ENCODE data around the gene KCNJ2. TPM values are rescaled to one million over a fixed set of nuclear protein-coding genes. Genes with fewer than 3 reads are reported as not detected.

KCNJ2 gene
- total RNA-seq, 2 experiments from 2014 or later = not detected

GRCh38 chr17:70172449-70172848 lies 3.1 kb downstream of the KCNJ2 start:
- TF ChIP-seq CTCF (IDR thresholded peaks at IDR 0.05) = no peak
- peaks cover 14% of the 10 kb centered on the region for H3K4me1 Mint-ChIP-seq (ENCODE audit: low read depth)
- ChIA-PET POLR2A (no interaction called here), CTCF (no interaction called here)
- DNase-seq = no peak
- no peak for ATAC-seq
- no peak overlapping the region for H3K27ac Mint-ChIP-seq
- intact Hi-C loops (cut with micrococcal nuclease) = no loop called here
- no peaks in the 10 kb centered on the region for H3K36me3 Mint-ChIP-seq (ENCODE audit: low read depth)
- H3K27me3 Mint-ChIP-seq = peaks cover 43% of the 10 kb centered on the region
- H3K9me3 Mint-ChIP-seq = no peaks in the 10 kb centered on the region
- H3K4me3 Mint-ChIP-seq = no peak overlapping the region

- Mint-ChIP-seq H3K9me3 (no peaks in the 10 kb centered on the region), H3K27ac (no peak overlapping the region), H3K4me1 (ENCODE audit: low read depth) (peaks cover 12% of the 10 kb centered on the region), H3K4me3 (no peak overlapping the region), H3K36me3 (ENCODE audit: low read depth) (no peaks in the 10 kb centered on the region), H3K27me3 (peaks cover 40% of the 10 kb centered on the region)
- intact Hi-C loops (cut with micrococcal nuclease) = no loop called here
- TF ChIP-seq CTCF (IDR thresholded peaks at IDR 0.05) = no peak
- ATAC-seq (no peak), DNase-seq (no peak)
- ChIA-PET POLR2A (no interaction called here), CTCF (no interaction called here)
These were observed 3.6 kb downstream of the KCNJ2 start for GRCh38 chr17:70172923-70173322.

DNA sequence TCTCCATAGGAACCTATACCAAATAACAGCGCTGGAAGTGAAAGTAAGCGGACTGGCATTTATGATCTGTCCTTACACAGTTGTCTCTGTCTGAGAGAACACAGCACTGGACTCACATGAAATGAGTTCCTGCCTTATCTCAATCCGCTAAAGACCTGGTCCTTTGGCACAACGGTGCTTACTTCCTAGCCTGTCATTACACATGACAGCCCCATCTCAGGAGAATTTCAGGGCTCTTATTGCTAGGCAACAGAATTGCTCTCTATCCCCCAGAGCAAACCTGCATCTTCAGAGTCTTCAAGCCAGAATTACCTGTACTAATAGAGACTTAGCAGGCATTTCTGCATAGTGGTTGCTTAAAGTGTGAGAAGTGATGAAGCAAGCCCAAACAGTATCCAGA lies 4.3 kb downstream of the KCNJ2 start:
- H3K4me3 Mint-ChIP-seq = no peak overlapping the region
- no peaks in the 10 kb centered on the region for H3K9me3 Mint-ChIP-seq
- POLR2A ChIA-PET = no interaction called here
- intact Hi-C loops (cut with micrococcal nuclease) = no loop called here
- CTCF ChIA-PET = no interaction called here
- TF ChIP-seq CTCF (IDR thresholded peaks at IDR 0.05) = no peak
- H3K27ac Mint-ChIP-seq = no peak overlapping the region
- peaks cover 36% of the 10 kb centered on the region for H3K27me3 Mint-ChIP-seq
- DNase-seq (no peak), ATAC-seq (no peak)
- peaks cover 5% of the 10 kb centered on the region for H3K4me1 Mint-ChIP-seq (ENCODE audit: low read depth)
- no peaks in the 10 kb centered on the region for H3K36me3 Mint-ChIP-seq (ENCODE audit: low read depth)

DNA sequence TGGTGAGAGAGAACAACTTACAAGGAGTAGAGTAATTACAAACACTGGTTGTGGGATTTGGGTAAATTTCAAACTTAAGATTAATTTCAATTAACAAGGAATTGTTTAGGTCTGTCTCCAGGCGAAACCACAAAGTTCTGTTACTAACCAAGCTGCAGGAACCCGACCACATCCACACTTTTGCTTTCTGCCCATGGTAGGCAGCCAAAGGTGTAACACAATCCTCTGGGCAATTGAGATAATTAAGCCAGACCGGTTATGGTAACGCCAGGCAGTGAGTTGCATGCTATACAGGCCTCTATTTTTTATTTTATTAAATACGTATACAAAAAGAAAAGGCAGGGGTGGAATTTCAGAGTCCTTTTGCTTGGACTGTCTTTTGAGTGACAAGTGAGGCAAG lies 12.0 kb downstream of the KCNJ2 start:
- no peak for TF ChIP-seq CTCF (IDR thresholded peaks at IDR 0.05)
- intact Hi-C loops (cut with micrococcal nuclease) = no loop called here
- Mint-ChIP-seq H3K4me1 (ENCODE audit: low read depth) (no peaks in the 10 kb centered on the region), H3K27me3 (peaks cover 8% of the 10 kb centered on the region), H3K36me3 (ENCODE audit: low read depth) (no peaks in the 10 kb centered on the region), H3K9me3 (no peaks in the 10 kb centered on the region), H3K4me3 (no peak overlapping the region), H3K27ac (no peak overlapping the region)
- DNase-seq (no peak), ATAC-seq (no peak)
- ChIA-PET POLR2A (no interaction called here), CTCF (interaction anchor here (0.6 kb wide), 1 partner anchor 14 kb away, joined by 3 read pairs; no protein-coding TSS in a partner anchor)

GRCh38 chr17:70181866-70182265 lies 12.5 kb downstream of the KCNJ2 start:
- Mint-ChIP-seq H3K4me3 (no peak overlapping the region), H3K27ac (no peak overlapping the region), H3K9me3 (no peaks in the 10 kb centered on the region), H3K27me3 (peaks cover 8% of the 10 kb centered on the region), H3K36me3 (ENCODE audit: low read depth) (no peaks in the 10 kb centered on the region), H3K4me1 (ENCODE audit: low read depth) (no peaks in the 10 kb centered on the region)
- ChIA-PET CTCF (interaction anchor here (0.6 to 0.7 kb wide), 2 partner anchors 13 to 15 kb away, joined by 3 read pairs; no protein-coding TSS in a partner anchor), POLR2A (no interaction called here)
- intact Hi-C loops (cut with micrococcal nuclease) = no loop called here
- ATAC-seq = no peak
- TF ChIP-seq CTCF (IDR thresholded peaks at IDR 0.05) = no peak
- DNase-seq = no peak

Data from activated CD8-positive, alpha-beta T cell treated with anti-CD3 and anti-CD28 coated beads for 36 hours (primary cell).